B cell (primary cell): ENCODE data around the gene STXBP5L.

Source experiments
- EZH2 ChIP-seq: IDR thresholded peaks from 2 replicates; pipeline ENCODE4 v1.6.1; 2012; ENCODE audit warnings: borderline replicate concordance, low read depth, mild to moderate bottlenecking, moderate library complexity, low read length; ENCODE audit not compliant: insufficient read depth, poor library complexity, severe bottlenecking
- TF ChIP-seq, protein P1 (sequence below): fragments of 200-600 bp; IDR thresholded peaks from one replicate; pipeline ENCODE4 v1.8.0; 2022; ENCODE audit warnings: antibody characterized with exemption, mild to moderate bottlenecking

DNA sequence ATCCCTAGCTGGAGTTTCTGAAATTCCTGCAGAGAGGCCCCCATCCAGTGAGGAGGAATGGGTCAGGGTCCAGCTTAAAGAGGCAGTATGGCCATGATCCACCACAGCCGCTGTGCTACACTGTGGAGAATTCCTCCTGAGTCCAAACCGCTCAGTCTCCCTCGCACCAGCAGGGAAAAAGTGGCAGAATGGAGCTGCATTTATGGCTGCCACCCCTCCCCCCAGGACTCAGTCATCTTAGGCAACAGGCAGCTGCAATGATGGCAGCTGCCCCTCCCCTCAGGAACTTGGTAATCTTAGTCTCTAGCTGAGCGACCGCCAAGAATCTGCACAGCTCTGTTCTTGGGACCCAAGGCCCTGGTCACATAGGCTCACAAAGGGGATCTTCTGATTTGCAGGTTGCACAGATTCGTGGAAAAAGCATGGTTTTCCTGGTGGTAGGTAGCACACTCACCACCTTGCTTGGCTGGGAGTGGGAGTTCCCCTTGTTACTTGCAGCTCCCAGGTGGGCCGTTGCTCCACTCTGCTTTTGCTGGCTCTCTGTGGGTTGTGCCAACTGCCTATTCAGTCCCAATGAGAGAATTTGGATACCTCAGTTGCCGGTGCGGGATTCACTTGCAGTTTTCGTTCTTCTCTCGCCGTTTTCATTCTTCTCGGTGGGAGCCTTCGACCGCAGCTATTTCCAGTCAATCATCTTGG, 204.1 kb downstream of the STXBP5L start:
- no peak for TF ChIP-seq EZH2
- TF ChIP-seq, protein P1, sequence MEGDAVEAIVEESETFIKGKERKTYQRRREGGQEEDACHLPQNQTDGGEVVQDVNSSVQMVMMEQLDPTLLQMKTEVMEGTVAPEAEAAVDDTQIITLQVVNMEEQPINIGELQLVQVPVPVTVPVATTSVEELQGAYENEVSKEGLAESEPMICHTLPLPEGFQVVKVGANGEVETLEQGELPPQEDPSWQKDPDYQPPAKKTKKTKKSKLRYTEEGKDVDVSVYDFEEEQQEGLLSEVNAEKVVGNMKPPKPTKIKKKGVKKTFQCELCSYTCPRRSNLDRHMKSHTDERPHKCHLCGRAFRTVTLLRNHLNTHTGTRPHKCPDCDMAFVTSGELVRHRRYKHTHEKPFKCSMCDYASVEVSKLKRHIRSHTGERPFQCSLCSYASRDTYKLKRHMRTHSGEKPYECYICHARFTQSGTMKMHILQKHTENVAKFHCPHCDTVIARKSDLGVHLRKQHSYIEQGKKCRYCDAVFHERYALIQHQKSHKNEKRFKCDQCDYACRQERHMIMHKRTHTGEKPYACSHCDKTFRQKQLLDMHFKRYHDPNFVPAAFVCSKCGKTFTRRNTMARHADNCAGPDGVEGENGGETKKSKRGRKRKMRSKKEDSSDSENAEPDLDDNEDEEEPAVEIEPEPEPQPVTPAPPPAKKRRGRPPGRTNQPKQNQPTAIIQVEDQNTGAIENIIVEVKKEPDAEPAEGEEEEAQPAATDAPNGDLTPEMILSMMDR = no peak
